Stimulated activated CD8-positive, alpha-beta memory T cell treated with anti-CD3 and anti-CD28 coated beads, Interleukin-12 subunit alpha, Interleukin-12 subunit beta, amount 100 ng/mL, for 4 hours (primary cell): ENCODE measurements around the gene LRBA.
"Not testable (repeated sequence)": the region's sequence is repeated elsewhere in the genome, so short reads cannot be mapped to it uniquely, and the experiment has no call there.

Experiments used
- DNase-seq: peaks from one replicate; pipeline ENCODE4 v3.0.0-alpha.2; 2020; ENCODE audit warnings: low read depth

Gene LRBA

DNA sequence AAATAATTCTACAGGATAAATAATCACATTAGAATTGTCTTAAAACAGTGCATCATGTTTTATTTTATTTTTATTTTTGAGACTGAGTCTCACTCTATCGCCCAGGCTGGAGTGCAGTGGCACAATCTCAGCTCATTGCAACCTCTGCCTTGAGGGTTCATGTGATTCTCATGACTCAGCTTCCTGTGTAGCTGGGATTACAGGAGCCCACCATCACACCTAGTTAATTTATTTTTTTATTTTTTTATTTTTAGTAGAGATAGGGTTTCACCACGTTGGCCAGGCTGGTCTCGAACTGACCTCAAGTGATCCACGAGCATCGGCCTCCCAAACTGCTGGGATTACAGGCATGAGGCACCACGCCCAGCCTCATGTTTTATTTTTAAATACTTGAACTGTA lies 353.5 kb downstream of the LRBA start:
- DNase-seq: not testable (repeated sequence)

DNA sequence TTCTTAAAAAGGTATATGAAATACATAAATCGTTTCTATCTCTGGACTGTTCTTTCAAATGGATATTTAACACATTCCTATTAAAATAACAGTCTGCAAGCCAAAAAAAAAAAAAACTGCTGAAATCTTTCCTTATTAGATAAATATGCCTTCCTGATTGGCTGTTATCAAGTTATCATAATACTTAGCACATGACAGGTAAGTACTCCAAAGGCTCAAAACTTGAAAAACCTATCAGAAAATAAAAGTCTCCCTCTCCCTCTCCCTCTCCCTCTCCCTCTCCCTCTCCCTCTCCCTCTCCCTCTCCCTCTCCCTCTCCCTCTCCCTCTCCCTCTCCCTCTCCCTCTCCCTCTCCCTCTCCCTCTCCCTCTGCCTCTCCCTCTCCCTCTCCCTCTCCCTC lies 356.8 kb downstream of the LRBA start:
- DNase-seq: not testable (repeated sequence)

DNA sequence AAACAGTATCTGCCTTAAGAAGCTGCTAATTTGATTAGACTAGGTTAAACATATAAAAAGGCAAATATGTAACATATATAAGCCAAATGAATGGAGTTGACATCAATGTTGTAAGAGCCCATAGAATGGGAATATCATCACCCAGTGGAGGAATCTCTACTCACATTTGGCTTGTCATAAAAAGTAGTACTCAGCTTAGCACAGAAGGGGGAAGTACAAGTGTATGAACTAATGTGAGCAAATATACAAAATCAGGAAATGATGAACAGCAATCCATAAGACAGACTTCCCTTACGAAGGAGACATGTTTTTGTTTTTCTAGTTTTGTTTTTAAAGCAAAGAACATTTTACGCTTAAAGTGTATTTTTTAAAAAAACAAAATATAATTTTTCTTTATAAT lies 358.2 kb downstream of the LRBA start:
- DNase-seq: no peak

DNA sequence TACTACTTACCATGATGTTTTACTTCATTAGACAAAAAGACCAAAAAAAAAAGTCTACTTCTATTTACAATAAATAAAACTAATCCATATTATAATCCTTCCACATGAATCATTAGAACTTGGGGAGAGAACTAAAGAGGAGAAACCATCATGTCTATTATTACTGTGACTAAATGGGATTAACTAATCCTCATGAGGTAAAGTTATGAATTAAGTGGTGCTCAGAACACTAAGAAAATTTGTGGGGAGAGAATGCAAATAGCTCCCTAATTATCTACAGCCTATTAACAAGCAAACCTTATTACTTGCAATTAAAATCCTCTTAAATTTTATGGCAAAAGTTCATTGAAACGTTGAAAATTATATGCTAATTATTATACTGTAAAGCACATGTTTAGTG lies 364.3 kb downstream of the LRBA start:
- no peak for DNase-seq

DNA sequence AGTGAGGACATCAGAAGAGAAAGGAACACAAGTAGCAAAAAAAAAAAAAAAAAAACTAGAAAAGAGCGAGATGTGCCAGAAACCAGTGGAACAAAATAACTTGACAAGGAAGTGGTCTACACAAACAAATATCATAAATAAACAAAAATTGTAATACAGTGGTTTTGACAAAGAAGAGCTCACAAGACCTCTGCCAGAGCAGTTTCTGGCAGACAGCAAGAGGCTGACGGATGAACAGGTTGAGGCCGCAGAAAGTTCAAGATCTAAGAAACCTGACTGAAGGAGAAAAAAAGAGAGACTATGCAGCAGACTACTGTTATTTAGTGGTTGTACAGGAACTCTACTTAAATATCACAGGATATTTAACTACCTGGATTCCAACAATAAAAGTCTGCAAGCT lies 367.0 kb downstream of the LRBA start:
- DNase-seq: no peak

DNA sequence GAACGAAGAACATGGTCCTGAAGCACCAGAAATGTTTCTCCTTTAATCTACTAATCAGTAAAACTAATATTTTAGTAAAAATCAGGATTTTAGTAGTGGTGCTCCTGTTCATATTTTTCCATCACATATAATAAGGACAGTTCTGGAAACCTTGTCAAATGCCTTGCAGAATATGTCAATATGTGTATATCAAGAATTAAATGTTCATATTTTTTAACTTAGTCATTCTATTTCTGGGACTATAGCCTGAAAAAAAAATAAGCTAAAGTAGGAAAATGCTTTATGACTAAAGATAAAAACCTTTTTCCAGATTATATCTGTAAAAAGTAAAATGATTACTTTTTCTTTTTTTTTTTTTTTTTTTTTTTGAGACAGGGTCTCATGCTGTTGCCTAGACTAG lies 368.1 kb downstream of the LRBA start:
- no peak for DNase-seq

DNA sequence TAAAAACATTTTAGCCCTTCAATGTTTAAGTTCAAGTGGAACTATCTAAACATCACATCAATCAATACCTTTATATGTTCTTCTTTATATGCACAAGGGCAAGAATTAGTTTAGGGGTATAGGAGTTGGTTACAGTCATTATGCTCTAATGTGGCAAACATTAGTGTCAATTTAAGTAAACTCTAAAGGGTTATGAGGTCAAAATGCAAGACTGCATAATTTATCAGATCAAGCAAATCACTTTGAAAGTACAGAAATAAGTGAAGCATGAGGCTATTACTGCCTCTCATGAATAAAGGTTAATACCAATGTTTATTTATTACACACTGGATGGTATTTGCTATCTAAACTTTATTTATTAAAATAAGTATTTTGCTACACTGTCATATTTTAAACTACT lies 373.5 kb downstream of the LRBA start:
- no peak for DNase-seq

DNA sequence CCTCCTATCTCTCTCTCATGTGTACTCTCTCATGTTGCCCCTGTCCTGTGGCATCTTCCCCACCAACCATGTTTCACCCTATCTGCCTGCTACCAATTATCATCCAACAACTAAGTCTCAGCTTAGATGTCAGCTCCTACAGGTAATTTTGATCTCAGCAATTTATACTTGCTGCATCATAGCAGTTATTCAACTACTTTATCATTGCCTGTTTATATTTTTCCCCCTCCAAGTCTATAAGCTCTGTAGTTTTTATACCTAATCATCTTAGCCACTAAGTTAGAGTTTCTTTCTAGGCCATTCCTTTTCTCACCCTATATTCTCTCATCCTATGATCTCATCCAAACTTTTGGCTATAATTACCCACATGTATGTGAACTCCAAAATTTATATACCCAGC lies 382.4 kb downstream of the LRBA start:
- no peak for DNase-seq

DNA sequence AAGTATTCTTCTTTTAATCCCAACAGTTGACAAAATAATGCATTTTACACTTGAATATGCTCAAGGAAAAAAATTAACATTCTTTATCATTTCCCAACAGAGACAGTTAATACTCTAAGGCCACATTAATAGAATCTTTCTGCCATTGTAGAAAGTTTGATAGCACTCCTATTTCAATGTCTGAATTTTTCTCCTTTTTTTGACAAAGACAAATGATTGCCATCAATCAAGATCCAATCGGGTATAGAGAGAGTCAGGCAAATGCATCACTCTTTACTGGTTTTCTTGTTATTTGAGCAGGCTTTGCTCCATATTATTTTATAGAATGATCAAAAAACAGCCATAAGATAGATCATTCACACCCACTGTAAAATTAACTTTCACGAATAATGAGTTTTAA lies 387.0 kb downstream of the LRBA start:
- DNase-seq: no peak

DNA sequence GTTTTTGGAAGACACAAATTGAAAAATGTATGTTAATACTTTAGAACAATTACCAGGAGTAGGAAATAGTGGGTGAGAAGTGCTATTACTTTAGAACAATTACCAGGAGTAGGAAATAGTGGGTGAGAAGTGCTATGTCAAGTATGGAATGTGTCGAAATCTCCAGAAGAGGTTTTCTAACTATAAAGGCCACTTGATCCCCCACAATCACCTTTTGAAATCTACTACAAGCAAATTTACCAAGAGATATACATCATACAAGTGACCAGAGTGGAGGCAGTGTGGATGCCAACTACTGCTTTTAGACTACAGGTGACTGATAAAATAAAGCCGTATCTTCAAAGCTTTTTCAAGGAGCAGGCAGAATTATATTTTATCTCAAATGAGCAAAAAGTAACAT lies 390.1 kb downstream of the LRBA start:
- DNase-seq: no peak

DNA sequence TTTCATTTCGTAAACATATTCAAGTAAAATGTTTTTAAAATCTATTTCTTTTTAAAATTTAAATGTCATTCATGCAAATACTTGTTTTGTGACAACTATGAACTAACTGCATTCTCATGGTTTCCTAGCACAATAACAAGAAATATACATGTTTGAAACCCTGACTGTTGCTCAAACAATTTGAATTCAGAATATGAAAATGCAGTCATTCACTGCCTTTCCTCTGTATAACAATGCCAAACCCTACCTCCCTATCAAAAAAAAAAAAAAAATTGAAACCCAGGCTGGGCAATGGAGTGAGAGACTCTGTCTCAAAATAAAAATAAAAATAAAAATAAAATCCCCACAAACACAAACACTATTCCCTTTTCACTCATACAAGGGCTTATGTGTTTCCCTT lies 391.0 kb downstream of the LRBA start:
- DNase-seq: no peak

DNA sequence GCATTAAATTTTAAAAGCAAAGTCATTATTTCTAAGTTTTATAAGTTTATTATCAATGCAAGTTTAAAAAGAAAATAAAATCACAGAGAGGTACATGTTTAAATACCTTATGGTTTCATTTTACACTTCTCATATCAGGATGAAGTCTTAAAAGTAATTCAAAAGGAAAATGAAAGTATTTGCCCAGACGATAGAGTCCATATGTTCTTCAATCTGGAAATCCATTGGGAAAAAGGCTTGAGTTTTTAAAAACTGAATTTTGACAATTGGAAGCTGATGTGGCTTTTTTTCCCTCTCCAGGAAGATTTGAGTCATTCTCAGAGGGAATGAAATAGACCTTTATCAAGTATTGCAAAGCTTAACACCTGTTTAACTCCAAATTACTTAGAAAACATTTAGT lies 396.0 kb downstream of the LRBA start:
- DNase-seq: no peak

DNA sequence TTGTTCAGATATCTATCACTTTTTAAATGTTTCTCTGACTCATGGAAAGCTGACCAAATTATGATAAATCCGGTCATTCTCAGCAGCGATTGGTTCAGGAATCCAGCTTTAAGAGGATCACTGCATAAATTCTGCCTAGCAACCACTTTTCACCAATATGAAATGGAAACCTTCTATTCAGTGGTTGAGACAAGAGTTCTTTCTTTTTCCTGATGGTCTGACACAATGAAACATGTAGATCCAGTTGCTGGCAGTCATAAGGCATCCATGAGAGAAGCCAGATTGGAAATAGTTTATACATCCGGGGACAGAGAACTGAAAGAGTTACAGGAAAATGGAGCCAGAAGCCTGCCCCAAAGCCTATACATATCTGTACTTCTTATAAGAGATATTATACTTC lies 406.0 kb downstream of the LRBA start:
- no peak for DNase-seq

DNA sequence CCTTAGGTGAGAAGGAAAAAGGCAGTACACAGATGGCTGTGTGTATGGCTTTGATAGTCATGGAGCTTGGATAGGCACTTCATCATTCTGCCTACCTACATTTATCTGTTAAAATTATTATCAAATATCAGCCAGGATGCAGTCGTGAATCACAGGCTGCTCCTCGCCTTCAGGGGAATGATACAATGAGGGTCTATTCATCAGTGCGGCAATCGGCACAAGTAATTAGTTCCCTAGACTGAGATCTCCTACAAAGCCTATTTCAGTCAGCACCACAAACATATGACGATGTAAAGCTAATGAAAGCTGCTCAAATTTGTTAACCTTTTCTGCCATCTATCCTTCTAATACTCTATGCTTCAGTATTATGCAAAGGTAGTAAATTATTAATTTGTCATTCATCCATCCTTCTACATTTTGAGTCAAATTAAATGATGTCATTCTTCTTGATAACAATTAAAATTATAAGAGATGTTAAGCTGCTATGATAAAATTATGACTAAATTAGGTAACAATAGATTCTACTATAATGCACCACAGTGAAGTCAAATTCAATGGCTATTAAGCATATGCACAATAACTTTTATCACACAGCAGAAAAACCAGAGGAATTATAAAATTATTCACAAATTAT lies 414.2 kb downstream of the LRBA start:
- no peak for DNase-seq

DNA sequence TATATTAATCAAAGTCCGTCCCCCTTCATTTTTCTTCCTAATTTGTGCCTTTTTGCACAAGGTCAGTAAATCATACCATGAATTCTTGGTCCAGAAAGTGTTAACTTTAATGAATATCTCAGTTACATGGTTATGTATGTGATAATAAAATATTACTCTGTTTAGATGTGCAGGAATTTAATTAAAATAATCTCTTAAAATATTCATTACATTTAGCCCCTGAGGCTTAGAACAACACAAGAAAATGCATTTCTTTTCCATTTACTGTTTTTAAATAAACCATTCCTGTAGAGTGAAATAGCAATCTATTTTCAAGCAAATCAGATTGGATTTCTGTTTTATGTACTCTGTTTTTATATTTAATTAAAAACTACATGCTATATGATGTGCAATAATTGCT lies 415.5 kb downstream of the LRBA start:
- no peak for DNase-seq

DNA sequence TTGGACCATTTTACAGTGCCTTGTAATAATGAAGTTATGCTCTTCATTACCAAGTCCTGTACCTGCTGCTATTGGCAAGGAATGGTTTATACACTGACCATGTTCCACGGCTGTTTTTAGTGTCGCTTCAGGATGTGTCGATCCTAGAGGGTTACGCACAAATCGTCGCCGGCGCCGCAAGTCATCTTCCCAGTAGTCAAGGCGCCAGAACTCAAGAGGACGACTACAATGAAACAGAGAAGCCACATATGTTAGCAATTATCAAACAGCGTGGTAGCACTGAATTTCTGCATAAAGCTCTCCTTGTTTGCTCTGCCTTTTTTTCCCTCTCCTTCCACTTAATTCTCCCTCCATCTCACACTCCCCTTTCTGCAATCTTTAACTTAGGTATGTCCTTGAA lies 416.2 kb downstream of the LRBA start:
- DNase-seq: no peak

DNA sequence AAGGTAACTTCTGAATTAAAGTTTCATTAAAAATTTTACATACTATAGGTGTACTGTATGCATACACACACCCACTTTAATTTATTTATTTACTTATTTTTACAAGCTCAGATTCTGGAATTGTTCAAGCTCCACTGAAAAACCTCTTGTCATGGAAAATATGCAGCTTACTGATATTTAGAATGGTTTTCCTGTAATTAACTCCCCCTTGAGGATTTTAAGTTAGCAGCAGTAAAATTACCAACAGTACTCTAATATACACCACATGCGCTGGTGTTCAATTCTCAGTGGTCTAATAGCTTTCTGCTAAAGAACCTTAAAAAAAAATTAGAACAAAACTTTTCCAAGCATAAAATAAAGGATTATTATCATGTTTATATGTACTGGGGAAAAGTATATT lies 421.1 kb downstream of the LRBA start:
- no peak for DNase-seq

DNA sequence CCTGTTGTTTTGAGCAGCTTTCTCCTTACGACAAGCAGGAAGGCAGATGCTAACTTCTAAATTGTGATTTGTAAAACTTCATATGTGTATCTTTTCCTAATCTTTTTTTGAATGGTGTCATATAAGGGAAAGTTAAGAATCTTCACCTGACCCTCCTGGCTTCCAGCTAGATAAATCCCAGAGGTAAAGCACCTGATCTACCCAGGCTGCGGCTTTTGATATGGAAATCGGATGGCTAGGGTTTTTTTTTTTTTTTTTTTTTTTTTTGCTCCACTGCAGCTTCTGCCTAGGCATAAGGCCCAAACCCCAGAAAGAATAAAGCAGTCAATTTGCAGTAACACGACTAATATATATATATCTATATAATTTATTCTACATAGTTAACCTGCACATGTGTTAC lies 423.2 kb downstream of the LRBA start:
- no peak for DNase-seq

DNA sequence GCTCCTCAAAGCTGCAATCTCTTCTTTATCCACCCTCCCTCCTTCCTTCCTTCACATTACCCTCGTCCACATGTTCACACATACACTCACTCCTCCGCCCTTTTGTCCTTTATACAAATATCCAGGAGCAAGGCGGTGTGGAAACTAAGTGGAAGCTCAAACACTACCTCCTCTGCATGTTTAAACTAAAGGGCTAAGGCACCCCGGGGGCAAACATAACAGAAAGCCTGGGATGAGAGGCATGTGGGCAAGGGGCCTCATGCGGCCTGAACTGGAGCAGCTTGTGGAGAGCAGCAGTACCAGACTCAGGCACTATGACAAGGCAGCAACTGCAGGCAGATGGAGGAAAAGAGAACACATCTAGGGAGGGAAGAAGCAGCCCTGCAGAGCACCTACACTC lies 423.7 kb downstream of the LRBA start:
- DNase-seq: no peak

DNA sequence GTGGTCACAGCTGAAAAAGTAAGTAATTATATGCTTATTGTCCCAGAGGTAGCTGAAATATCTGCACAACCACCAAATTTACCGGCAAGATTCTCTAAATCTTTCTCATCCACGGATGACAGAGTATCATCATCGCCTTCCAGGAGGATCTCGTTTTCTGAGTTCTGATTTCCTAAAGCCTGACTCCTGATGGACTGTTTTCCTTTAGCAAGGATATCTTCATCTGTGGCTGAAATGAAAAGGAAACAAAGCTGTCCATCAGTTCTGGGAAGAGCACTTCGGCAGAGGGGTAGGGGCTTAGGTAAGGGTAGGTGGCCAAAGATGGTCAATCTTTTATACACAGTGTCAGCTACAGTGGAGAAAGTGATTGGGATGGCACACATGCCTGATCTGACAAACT lies 424.5 kb downstream of the LRBA start:
- no peak for DNase-seq

DNA sequence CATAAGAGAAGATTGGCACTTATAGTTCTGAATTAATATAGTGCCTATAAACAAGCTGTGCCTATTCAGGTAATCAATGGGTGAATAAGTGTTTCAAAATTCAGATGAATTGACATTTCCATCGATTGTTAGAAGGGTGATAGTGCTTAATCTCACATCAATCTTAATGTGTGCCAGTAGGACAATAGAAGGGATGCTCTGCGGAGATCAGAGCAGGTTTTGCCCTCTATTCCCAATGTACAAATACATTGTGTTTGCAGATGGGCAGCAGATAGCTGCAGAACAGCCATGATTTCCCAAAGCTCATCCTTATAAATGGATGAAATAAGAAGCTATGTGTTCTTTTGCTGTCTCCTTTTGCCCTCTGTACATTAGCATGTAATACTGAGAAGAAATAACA lies 425.9 kb downstream of the LRBA start:
- no peak for DNase-seq

DNA sequence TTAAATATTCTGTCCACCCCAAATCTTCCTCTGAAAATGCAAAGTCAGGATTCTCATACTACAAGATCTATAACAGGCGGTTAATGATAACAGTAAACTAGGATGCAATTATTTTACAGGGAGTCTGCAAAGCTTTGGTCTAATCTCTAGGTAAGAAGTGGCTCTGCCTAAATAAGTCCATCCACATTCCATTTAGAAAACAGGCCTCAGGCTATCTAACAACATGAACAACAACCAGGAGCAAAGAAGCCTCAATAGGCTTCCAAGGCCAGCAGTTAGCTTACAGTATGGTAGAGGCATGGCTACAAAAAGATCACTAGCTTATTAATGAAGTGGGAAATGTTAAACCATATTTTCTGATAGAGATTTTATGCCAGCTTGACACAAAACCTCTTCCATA lies 426.8 kb downstream of the LRBA start:
- no peak for DNase-seq

DNA sequence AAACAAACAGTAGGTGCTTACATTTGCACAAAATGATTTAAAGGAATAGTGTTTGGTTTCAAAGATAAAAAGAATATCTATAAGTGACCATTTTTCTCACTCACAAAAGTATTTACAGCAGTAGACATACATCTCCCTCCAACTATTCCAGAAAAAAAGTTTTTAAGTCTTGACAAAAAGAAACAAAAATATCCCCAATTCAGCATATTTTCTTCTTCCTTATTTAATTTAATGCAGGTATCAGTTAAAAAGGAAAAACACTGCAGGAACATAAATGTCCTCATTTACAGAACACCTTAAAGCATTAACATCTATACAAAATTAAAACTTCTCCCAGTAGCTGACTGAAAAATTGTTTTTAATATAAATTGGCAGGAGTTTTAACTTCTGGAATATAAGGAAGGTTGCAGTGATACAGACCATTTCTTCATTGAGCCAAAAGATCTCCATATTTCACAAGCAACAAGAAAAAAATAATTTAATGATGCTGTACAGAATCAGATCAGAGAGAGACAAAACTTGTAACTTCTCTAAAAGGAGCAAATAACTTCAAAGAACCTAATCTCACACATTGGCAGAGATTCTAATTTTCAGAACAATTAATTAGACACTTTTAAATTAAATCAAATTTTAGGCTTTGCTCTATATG lies 428.8 kb downstream of the LRBA start:
- DNase-seq: no peak

DNA sequence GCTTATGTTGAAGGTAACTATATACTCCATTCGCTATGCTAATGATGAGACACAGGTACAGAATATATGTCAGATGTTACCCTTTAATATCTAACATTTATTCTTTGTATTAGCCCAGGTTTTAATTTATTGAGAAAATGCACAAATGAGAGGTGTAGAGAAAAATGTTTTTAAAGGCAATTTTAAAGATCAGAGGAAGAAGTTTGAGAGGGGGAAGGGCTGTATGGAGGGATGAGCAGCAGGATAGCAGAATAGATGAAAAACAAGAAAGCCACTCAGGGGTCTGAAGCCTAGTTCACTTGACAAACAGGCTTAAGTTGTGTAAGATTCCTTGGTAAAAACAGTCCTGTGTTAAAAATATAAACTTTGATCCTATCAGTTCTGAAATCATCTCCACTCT lies 429.5 kb downstream of the LRBA start:
- no peak for DNase-seq
